Measurements from ENCODE around the gene NUP153.

Gene NUP153

DNA sequence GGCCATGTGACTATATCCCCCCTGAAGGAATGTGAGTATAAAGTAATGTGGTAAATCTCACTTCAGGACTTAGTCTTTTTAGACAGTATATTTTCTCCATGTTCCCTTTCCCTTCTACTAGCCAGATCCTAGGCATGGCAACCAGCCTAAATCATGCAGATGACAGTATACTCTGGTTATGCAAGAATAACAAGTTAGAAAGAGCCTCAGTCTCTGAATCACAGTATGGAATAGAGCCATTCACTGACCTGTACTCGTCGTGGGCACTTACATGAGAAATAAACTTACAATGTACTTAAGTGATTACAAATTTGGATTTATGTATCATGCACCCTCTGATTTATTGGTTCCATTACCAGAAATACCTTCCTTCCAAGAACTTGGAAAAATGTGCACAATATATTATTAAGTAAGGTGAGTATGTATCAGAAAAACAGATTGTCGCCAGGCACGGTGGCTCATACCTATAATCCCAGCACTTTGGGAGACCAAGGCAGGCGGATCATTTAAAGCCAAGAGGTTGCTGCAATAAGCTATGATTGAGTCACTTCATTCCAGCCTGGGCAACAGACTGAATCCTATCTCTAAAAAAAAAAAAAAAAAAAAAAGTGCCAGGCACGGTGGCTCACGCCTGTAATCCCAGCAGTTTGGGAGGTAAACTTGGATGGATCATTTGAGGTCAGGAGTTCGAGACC lies 131.7 kb downstream of the NUP153 start:
- H3K9me2 ChIP-seq (replicated peaks; ENCODE audit: control insufficient read depth, low read length), result no peaks in the 10 kb centered on the region
- H3K27ac ChIP-seq (ENCODE audit: low read depth, low read length), result no peak overlapping the region
- no peak for TF ChIP-seq EZH2phosphoT487 (IDR thresholded peaks at IDR 0.05; ENCODE audit: borderline replicate concordance, low read length)
- TF ChIP-seq, protein P1, sequence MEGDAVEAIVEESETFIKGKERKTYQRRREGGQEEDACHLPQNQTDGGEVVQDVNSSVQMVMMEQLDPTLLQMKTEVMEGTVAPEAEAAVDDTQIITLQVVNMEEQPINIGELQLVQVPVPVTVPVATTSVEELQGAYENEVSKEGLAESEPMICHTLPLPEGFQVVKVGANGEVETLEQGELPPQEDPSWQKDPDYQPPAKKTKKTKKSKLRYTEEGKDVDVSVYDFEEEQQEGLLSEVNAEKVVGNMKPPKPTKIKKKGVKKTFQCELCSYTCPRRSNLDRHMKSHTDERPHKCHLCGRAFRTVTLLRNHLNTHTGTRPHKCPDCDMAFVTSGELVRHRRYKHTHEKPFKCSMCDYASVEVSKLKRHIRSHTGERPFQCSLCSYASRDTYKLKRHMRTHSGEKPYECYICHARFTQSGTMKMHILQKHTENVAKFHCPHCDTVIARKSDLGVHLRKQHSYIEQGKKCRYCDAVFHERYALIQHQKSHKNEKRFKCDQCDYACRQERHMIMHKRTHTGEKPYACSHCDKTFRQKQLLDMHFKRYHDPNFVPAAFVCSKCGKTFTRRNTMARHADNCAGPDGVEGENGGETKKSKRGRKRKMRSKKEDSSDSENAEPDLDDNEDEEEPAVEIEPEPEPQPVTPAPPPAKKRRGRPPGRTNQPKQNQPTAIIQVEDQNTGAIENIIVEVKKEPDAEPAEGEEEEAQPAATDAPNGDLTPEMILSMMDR (IDR thresholded peaks at IDR 0.05; ENCODE audit: low read depth, low read length, poor library complexity, severe bottlenecking), result no peak
- no peaks in the 10 kb centered on the region for H3K27me3 ChIP-seq (ENCODE audit: control insufficient read depth, low read length)
- H3K36me3 ChIP-seq (ENCODE audit: control insufficient read depth, low read length), result no peaks in the 10 kb centered on the region
- H3K79me2 ChIP-seq (ENCODE audit: control insufficient read depth, low read length), result no peaks in the 10 kb centered on the region
- H3K4me2 ChIP-seq (ENCODE audit: low read length), result no peak overlapping the region
- no peaks in the 10 kb centered on the region; the same call in 1 of the 2 replicates for H3K9me3 ChIP-seq (ENCODE audit: control insufficient read depth, insufficient read depth, low read length)
- H3F3A ChIP-seq (ENCODE audit: control insufficient read depth, insufficient read depth), result no peaks in the 10 kb centered on the region
- H3K4me3 ChIP-seq (ENCODE audit: low read length), result no peak overlapping the region
- H4K20me1 ChIP-seq (ENCODE audit: control insufficient read depth, insufficient read depth, low read depth, low read length), result no peaks in the 10 kb centered on the region
- H3K4me1 ChIP-seq (ENCODE audit: control insufficient read depth, low read length), result no peaks in the 10 kb centered on the region

DNA sequence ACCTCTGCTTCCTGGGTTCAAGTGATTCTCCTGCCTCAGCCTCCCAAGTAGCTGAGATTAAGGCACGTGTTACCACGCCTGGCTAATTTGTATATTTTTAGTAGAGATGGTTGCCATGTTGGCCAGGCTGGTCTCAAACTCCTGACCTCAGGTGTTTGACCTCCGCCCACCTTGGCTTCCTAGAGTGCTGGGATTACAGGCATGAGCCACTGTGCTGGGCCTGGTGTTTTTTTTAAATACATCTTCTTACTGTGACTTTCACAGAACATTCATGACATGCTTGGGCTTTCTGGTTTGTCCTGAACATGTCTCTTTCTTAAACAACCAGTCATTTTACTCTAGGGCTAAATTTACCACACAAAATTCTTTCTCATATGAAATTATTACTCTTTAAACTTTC lies 141.3 kb downstream of the NUP153 start:
- H3K27me3 ChIP-seq (ENCODE audit: control insufficient read depth, low read length), result no peaks in the 10 kb centered on the region
- no peaks in the 10 kb centered on the region for H3K79me2 ChIP-seq (ENCODE audit: control insufficient read depth, low read length)
- H4K20me1 ChIP-seq (ENCODE audit: control insufficient read depth, insufficient read depth, low read depth, low read length), result no peaks in the 10 kb centered on the region
- no peak overlapping the region for H3K27ac ChIP-seq (ENCODE audit: low read depth, low read length)
- H3K9me3 ChIP-seq (ENCODE audit: control insufficient read depth, insufficient read depth, low read length), result peaks cover 10% of the 10 kb centered on the region; the same call in 1 of the 2 replicates
- H3K9me2 ChIP-seq (replicated peaks; ENCODE audit: control insufficient read depth, low read length), result no peaks in the 10 kb centered on the region
- H3F3A ChIP-seq (ENCODE audit: control insufficient read depth, insufficient read depth), result no peaks in the 10 kb centered on the region
- TF ChIP-seq, protein P1 (IDR thresholded peaks at IDR 0.05; ENCODE audit: low read depth, low read length, poor library complexity, severe bottlenecking), result no peak
- no peak for TF ChIP-seq EZH2phosphoT487 (IDR thresholded peaks at IDR 0.05; ENCODE audit: borderline replicate concordance, low read length)
- H3K4me3 ChIP-seq (ENCODE audit: low read length), result no peak overlapping the region
- no peak overlapping the region for H3K4me2 ChIP-seq (ENCODE audit: low read length)
- H3K36me3 ChIP-seq (ENCODE audit: control insufficient read depth, low read length), result no peaks in the 10 kb centered on the region
- no peaks in the 10 kb centered on the region for H3K4me1 ChIP-seq (ENCODE audit: control insufficient read depth, low read length)

Data from DOHH2 (cell line).